GM18519 (cell line): Measurements from ENCODE around the gene PSENEN.

Source experiments
- ATAC-seq: cut with Tn5 transposase; IDR thresholded peaks from one replicate; pipeline ENCODE4 v1.9.1; 2021; ENCODE audit warnings: mild to moderate bottlenecking, moderate library complexity; ENCODE audit not compliant: unreplicated experiment, low FRiP score

Gene PSENEN

GRCh38 chr19:35733180-35734125, 12.0 kb upstream of the PSENEN start:
- ATAC-seq: no peak

DNA sequence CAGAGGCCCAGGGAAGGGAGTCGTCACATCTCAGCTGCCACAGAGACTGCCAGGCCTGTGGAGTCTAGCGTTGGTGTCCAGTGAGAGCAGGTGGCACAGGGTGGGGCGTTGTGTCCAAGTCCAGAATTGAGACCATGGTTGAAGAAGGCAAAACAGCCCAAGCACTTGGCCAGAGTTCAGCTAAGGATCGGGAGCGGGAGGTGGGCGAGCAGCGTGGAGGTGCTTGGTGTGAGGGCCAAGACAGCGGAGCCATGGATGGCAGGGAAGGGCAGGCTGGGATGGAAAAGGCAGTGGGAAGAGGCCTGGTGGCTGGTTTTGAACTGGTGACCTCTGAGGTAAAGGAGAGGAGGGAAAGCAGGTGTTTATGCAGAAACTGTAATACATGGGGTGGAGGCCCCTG, 11.2 kb upstream of the PSENEN start:
- no peak for ATAC-seq

GRCh38 chr19:35734889-35735288, 10.6 kb upstream of the PSENEN start:
- no peak for ATAC-seq

DNA sequence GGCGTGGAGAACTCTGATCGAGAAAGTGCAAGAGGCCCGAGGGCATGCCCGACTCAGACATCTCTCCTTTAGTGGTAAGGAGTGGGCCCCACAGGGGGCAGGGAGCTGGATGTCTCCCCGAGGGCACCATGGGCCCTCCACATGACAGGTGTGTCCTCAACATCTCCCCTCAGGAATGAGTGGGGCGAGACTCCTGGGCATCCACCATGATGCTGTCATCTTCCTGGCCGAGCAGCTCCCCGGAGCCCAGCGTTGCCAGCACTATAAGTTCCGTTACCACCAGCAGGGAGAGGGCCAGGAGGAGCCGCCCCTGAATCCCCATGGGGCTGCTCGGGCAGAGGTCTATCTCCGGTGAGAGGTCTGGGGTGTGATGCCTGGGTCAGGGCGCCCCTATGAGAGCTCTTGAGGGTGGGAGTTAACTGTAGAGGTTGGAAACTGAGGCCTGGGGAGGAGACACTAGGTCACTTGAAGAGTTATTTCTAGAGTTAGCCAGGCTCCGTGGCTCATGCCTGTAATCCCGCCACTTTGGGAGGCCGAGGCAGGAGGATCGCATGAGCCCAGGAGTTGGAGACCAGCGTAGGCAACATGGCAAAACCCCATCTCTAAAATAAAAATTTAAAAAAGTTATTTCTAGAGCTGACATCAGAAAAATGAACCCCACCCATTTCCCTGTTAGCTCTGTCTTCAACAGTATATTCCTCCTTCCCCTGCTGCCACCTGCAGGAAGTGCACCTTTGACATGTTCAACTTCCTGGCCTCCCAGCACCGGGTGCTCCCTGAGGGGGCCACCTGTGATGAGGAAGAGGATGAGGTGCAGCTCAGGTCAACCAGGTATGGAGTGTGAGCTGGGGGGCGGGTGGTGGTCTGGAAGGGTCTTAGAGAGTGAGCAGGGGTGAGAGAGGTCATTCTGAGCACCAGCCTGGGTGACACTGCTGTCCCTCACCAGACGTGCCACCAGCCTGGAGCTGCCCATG, 8.3 kb upstream of the PSENEN start:
- ATAC-seq: no peak

GRCh38 chr19:35738021-35738886, 7.2 kb upstream of the PSENEN start:
- no peak for ATAC-seq

DNA sequence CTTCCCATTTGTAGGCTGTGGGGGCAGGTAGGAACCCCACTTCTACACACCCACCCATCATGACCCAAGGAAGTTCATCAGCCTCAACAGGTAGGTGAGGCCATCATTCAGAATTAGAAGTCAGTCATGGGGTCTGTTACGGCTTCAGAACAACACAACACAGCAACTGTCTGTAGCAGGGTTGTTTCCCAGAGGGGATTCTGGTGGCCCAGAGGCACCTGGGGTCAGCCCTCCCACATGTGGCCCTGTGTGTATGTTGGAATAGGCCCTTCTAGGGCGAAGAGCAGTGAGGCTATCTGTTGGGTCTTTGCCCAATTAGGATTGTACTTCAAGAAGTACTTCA, 6.6 kb upstream of the PSENEN start:
- ATAC-seq: no peak

GRCh38 chr19:35739275-35740107, 6.0 kb upstream of the PSENEN start:
- no peak for ATAC-seq

DNA sequence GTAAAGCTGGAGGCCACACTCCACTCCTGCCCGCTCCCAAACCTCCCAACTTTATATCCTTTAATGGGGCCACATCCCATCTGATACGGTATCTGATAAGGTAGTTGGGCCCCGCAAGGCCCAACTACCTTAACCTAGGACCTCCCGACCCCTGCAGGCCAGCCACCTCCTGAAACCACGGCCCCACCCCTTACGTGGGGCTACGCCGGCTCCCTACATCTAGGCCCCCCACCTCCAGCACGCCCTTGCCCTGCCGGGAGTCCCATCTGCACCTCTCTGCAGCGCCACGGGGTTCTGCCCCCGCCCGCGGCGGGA, 5.4 kb upstream of the PSENEN start:
- ATAC-seq: peak; percentile 20

- ATAC-seq: peak; percentile 39
Observed at GRCh38 chr19:35740423-35741202, 4.8 kb upstream of the PSENEN start.

DNA sequence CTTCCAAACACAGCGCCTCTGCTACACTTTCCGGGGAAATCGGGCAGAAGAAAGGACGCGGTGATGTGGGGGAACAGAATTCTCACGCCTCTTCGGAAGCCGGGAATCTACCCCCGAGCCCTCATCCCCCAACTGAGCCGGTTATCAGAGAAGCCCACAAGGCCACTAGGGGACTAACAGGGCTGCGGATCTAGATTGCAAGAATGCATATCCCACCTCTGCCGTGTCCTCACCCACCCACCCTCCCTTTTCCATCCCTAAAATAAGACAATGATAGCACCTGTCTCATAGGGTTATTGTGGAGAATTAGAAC, 4.3 kb upstream of the PSENEN start:
- no peak for ATAC-seq

DNA sequence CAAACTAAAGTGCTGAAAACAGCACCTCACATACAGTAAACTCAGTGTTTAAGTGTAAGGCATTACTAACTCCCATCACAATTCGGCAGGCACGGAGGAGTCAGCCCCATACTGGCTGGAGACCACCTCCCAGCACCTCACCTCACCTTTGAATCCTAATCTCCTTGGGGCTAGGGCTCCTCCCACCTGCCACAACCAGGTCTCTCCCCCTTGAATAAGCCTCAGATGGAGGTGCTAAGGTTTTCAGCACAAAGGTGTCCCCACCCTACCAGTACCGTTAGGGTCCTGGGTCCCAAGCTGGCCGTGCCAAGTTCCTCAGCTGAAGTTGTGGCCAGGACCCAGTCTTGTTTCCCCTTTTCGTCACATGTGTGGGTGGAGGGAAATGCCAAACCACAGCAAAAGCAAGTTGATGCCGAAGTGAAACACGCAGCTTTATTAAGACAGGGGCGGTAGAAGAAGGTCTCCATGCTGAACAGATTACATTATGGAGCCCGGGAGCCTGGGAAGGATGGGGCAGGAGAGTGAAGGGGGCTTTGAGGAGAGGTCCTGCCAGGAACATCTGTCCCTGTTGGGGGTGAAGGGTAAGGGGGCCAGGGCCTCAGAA, 3.2 kb upstream of the PSENEN start, which contains the start of gene IGFLR1:
TSS of gene IGFLR1 (minus strand) at position 332 of the 604 bp plus-strand sequence. CDS start 1,272 bp downstream, outside the sequence.
- ATAC-seq: no peak

DNA sequence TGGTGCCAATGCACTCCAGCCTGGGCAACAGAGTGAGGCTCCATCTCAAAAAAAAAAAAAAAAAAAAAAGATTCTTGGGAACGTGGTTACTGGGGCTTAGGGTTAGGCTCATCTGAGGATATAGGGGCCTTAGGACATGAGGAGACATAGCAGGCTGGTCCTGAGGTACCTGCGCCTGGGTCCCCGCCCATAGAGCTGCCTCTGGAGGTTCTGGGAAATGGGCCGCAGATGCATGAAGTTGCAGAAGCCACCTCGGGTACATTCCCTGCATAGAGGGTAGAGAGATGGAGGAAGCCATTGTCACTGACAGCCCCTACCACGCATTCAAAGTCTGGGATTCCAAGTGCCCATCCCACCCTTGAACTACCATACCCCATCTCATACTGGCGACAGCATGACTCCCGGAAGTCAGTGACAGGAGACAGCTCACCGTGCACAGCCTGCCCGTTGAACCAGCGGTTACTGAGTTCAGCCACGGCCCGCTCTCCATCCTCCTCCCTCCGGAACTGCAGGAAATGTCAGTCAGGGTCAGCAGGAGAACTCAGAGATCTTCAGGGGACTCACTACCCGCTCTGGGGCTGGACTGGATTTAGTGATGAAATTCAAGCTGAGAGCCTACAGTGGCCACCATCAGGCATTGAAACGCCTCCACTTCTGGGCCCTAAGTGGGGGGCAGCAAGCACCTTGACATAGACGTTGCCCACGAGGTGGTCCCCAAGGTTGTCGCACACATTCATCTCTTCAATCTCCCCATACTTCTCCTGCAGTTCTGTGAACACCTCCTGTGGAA, 1.6 kb upstream of the PSENEN start:
- ATAC-seq: no peak

- ATAC-seq: no peak
Observed at GRCh38 chr19:35744430-35745327, 772 bp upstream of the PSENEN start.

- no peak for ATAC-seq
Observed at GRCh38 chr19:35746087-35746462, 624 bp downstream of the PSENEN start.

GRCh38 chr19:35746531-35746930, 1.1 kb downstream of the PSENEN start:
- no peak for ATAC-seq

DNA sequence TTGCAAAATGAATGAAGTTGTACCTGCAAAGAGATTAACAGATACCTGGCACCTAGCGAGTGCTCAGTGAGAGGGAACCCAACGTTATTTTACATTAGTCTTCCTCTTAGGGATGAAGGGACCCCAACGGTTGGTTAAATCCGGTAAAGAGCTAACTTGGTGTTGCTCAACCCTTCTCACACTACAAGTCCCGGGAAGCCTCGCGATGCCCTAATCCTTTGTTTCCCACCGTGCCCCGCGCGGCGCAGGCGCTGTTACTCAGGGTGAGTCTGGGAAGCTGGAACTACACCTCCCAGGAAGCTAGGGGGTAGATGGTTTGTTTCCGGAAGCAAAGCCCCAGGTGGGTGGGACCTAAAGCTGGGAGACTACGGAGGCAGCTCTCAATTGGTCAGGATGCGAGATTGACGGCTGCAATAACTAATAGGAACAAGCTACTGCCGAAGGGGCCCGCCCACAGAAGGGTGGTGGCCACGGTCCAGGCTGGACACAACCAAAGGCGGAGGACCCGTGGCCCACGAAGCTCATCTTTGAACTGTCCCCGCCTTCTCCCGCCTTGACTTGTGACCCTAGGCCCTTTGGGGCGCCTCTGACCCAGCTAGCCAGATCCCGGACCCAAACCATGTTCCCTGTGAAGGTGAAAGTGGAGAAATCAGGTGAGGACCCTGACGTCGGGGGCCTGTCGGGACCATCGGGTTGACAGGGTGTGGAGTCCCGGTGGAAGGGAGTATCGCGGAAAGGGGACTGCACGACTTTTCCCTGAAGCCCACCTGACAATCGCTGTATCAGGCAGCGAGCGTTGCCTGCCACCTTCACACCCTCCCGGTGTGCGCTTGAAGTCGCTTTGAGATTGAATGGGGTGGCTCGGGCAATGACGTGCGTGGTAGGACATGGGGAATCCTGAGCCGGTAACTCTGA, 2.9 kb downstream of the PSENEN start, which contains the start of gene LIN37:
TSS of gene LIN37 (plus strand) at position 471 of the 915 bp plus-strand sequence. CDS start at position 620, 149 bp downstream.
- ATAC-seq: peak; percentile 54
